Sigmoid colon (tissue), 3 donors: ENCODE data around the gene UBTD1.

ENCODE experiments used
- CTCF ChIP-seq, 4 experiments: fragments of 450-650 bp in 3 of 4; fragments of 200-600 bp in 1 of 4; IDR thresholded peaks; one replicate each; pipeline ENCODE4 v1.5.1; 2016 to 2019; ENCODE audit warnings: antibody characterized with exemption in 4 of 4, mild to moderate bottlenecking in 3 of 4, moderate library complexity in 2 of 4
- POLR2A ChIP-seq, 2 donors: fragments of 450-650 bp; IDR thresholded peaks; one replicate each; pipeline ENCODE4 v1.6.1; 2016; ENCODE audit warnings: antibody characterized with exemption in 2 of 2, mild to moderate bottlenecking in 2 of 2, moderate library complexity in 2 of 2

- no peak for TF ChIP-seq CTCF (IDR thresholded peaks at IDR 0.05)
- no peak for TF ChIP-seq POLR2A (IDR thresholded peaks at IDR 0.05)
These were observed 35.2 kb downstream of the UBTD1 start for GRCh38 chr10:97533888-97534287.
